A549 (cell line): ENCODE data around the gene INO80.

Experiments
- CTCF ChIP-seq: fragments of >200 bp; sonication (Bioruptor Twin); formaldehyde crosslinking; IDR thresholded peaks from 3 replicates; pipeline ENCODE4 v1.5.1; 2016
- E2F6 ChIP-seq: IDR thresholded peaks from 2 replicates; pipeline ENCODE4 v1.6.1; 2012; ENCODE audit warnings: low read depth, borderline replicate concordance
- EHF ChIP-seq: fragments of 250-450 bp; sonication (Bioruptor Pico); IDR thresholded peaks from 2 replicates; pipeline ENCODE4 v1.5.0; 2020; ENCODE audit warnings: mild to moderate bottlenecking
- EP300 ChIP-seq, 2 experiments: fragments of >200 bp; sonication (Bioruptor Twin); formaldehyde crosslinking; IDR thresholded peaks; 2 replicates in 1 of 2; 3 replicates in 1 of 2; pipeline ENCODE4 v1.6.1; 2016 to 2017
- HDAC2 ChIP-seq: fragments of 200-600 bp; sonication (generic); IDR thresholded peaks from 2 replicates; pipeline ENCODE4 v1.6.1; 2016
- HEYL ChIP-seq: fragments of 250-450 bp; sonication (Bioruptor Pico); IDR thresholded peaks from 2 replicates; pipeline ENCODE4 v1.8.0; 2021; ENCODE audit warnings: mild to moderate bottlenecking, moderate library complexity
- HOXA7 ChIP-seq: fragments of 250-450 bp; sonication (Bioruptor Pico); IDR thresholded peaks from 2 replicates; pipeline ENCODE4 v1.5.0; 2020; ENCODE audit warnings: mild to moderate bottlenecking, moderate library complexity
- MAX ChIP-seq: IDR thresholded peaks from 2 replicates; pipeline ENCODE4 v1.6.1; 2012
- MAZ ChIP-seq: fragments of 150-350 bp; IDR thresholded peaks from 2 replicates; pipeline ENCODE4 v1.6.1; 2014; ENCODE audit warnings: antibody characterized with exemption, low read depth, low read length, borderline replicate concordance
- RNF2 ChIP-seq: fragments of 200-600 bp; sonication (generic); IDR thresholded peaks from 2 replicates; pipeline ENCODE4 v1.6.1; 2016; ENCODE audit warnings: low read depth, mild to moderate bottlenecking, antibody characterized with exemption, moderate library complexity, borderline replicate concordance
- SREBF2 ChIP-seq: fragments of 450-650 bp; IDR thresholded peaks from 2 replicates; pipeline ENCODE4 v1.6.1; 2014; ENCODE audit warnings: mild to moderate bottlenecking, moderate library complexity
- TF ChIP-seq, protein P1 (sequence below): fragments of 250-450 bp; sonication (Bioruptor Pico); IDR thresholded peaks from 2 replicates; pipeline ENCODE4 v1.5.0; 2020; ENCODE audit warnings: low read depth, mild to moderate bottlenecking, moderate library complexity
- TF ChIP-seq, protein P2 (sequence below): fragments of >200 bp; sonication (Bioruptor Twin); formaldehyde crosslinking; IDR thresholded peaks from 2 replicates; pipeline ENCODE4 v1.6.1; 2016

DNA sequence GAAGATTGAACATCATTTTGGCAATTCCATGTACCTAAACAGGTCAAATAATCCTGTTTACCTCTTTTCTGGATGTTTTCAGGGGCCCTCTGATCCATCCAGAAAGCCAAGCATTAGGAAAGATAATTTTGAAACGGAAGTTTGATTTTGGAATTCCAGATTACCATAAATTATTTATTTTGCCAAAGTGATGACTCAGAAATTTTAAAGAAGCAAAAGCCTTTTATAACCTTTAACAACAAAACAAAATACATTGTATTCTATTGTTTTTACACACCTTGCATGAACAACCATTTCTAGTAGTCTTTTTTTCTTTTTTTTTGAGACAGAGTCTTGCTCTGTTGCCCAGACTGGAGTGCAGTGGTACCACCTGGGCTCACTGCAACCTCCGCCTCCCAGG is 32.0 kb upstream of the INO80 start:
- TF ChIP-seq HOXA7, result no peak
- no peak for TF ChIP-seq SREBF2
- no peak for TF ChIP-seq CTCF
- TF ChIP-seq, protein P1, sequence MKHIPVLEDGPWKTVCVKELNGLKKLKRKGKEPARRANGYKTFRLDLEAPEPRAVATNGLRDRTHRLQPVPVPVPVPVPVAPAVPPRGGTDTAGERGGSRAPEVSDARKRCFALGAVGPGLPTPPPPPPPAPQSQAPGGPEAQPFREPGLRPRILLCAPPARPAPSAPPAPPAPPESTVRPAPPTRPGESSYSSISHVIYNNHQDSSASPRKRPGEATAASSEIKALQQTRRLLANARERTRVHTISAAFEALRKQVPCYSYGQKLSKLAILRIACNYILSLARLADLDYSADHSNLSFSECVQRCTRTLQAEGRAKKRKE (CRISPR knock-in tag), result no peak
- TF ChIP-seq MAZ, result no peak
- no peak for TF ChIP-seq MAX
- TF ChIP-seq, protein P2, sequence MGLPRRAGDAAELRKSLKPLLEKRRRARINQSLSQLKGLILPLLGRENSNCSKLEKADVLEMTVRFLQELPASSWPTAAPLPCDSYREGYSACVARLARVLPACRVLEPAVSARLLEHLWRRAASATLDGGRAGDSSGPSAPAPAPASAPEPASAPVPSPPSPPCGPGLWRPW, result no peak
- TF ChIP-seq RNF2, result no peak
- no peak for TF ChIP-seq EHF
- TF ChIP-seq EP300 (IDR thresholded peaks at IDR 0.05), result no peak
- no peak for TF ChIP-seq HEYL (CRISPR knock-in tag)
- TF ChIP-seq HDAC2, result no peak
- no peak for TF ChIP-seq E2F6
